Measurements from ENCODE around the gene CDH13. TPM values are rescaled to one million over a fixed set of nuclear protein-coding genes. Genes with fewer than 3 reads are reported as not detected.

The CDH13 gene
- total RNA-seq, 1 donor from 2014 or later, result 14.3 TPM

GRCh38 chr16:82754716-82755513 is 128.1 kb downstream of the CDH13 start:
- intact Hi-C loops (cut with DNase I), result no loop called here
- Histone ChIP-seq H3K4me3 (no peak overlapping the region), H3K27ac (no peak overlapping the region), H3K27me3 (ENCODE audit: low read depth) (no peaks in the 10 kb centered on the region), H3K36me3 (no peaks in the 10 kb centered on the region), H3K4me1 (peaks cover 3% of the 10 kb centered on the region), H3K9me3 (no peaks in the 10 kb centered on the region)
- ATAC-seq (no peak), DNase-seq (no peak)
- TF ChIP-seq, protein P1, sequence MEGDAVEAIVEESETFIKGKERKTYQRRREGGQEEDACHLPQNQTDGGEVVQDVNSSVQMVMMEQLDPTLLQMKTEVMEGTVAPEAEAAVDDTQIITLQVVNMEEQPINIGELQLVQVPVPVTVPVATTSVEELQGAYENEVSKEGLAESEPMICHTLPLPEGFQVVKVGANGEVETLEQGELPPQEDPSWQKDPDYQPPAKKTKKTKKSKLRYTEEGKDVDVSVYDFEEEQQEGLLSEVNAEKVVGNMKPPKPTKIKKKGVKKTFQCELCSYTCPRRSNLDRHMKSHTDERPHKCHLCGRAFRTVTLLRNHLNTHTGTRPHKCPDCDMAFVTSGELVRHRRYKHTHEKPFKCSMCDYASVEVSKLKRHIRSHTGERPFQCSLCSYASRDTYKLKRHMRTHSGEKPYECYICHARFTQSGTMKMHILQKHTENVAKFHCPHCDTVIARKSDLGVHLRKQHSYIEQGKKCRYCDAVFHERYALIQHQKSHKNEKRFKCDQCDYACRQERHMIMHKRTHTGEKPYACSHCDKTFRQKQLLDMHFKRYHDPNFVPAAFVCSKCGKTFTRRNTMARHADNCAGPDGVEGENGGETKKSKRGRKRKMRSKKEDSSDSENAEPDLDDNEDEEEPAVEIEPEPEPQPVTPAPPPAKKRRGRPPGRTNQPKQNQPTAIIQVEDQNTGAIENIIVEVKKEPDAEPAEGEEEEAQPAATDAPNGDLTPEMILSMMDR (IDR thresholded peaks at IDR 0.05), result no peak

GRCh38 chr16:82755570-82756282 is 129.0 kb downstream of the CDH13 start:
- no peak for DNase-seq
- Histone ChIP-seq H3K4me3 (no peak overlapping the region), H3K9me3 (no peaks in the 10 kb centered on the region), H3K27ac (no peak overlapping the region), H3K36me3 (no peaks in the 10 kb centered on the region), H3K27me3 (ENCODE audit: low read depth) (no peaks in the 10 kb centered on the region), H3K4me1 (peaks cover 3% of the 10 kb centered on the region)
- ATAC-seq, result no peak
- intact Hi-C loops (cut with DNase I), result no loop called here
- TF ChIP-seq, protein P1 (IDR thresholded peaks at IDR 0.05), result no peak

DNA sequence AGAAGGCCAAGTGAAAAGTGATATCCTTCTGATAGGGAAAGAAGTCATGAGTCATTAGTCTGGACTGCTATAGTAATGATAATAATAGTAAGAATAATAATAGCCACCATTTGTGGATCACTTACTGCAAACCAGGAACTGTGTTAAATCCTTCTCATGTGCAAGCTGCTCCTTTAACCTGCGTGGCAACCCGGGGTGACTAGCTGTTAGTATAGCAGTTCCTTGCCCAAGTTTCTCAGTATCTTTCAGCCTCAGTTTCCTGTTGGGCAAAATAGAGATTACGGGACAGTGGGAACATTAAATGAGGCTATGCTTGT is 129.5 kb downstream of the CDH13 start:
- no peak for ATAC-seq
- TF ChIP-seq, protein P1 (IDR thresholded peaks at IDR 0.05), result no peak
- Histone ChIP-seq H3K4me3 (no peak overlapping the region), H3K4me1 (peaks cover 8% of the 10 kb centered on the region), H3K27ac (no peak overlapping the region), H3K36me3 (no peaks in the 10 kb centered on the region), H3K27me3 (ENCODE audit: low read depth) (no peaks in the 10 kb centered on the region), H3K9me3 (no peaks in the 10 kb centered on the region)
- DNase-seq, result no peak
- intact Hi-C loops (cut with DNase I), result no loop called here

- no peaks in the 10 kb centered on the region for H3K27me3 ChIP-seq (ENCODE audit: low read depth)
- peaks cover 16% of the 10 kb centered on the region for H3K4me1 ChIP-seq
- H3K9me3 ChIP-seq, result no peaks in the 10 kb centered on the region
- DNase-seq, result no peak
- ATAC-seq, result no peak
- no peak overlapping the region for H3K27ac ChIP-seq
- no peaks in the 10 kb centered on the region for H3K36me3 ChIP-seq
- H3K4me3 ChIP-seq, result no peak overlapping the region
- intact Hi-C loops (cut with DNase I), result no loop called here
- TF ChIP-seq, protein P1 (IDR thresholded peaks at IDR 0.05), result no peak
These were observed 131.6 kb downstream of the CDH13 start for GRCh38 chr16:82758406-82758805.

GRCh38 chr16:82758904-82759303 is 132.1 kb downstream of the CDH13 start:
- DNase-seq (no peak), ATAC-seq (no peak)
- intact Hi-C loops (cut with DNase I), result no loop called here
- TF ChIP-seq, protein P1 (IDR thresholded peaks at IDR 0.05), result no peak
- no peaks in the 10 kb centered on the region for H3K9me3 ChIP-seq
- H3K36me3 ChIP-seq, result no peaks in the 10 kb centered on the region
- H3K27me3 ChIP-seq (ENCODE audit: low read depth), result no peaks in the 10 kb centered on the region
- no peak overlapping the region for H3K4me3 ChIP-seq
- H3K27ac ChIP-seq, result no peak overlapping the region
- peaks cover 16% of the 10 kb centered on the region for H3K4me1 ChIP-seq
